ENCODE results near the gene ZNF197.
"Not testable (repeated sequence)": the region's sequence is repeated elsewhere in the genome, so short reads cannot be mapped to it uniquely, and the experiment has no call there.

Gene ZNF197

DNA sequence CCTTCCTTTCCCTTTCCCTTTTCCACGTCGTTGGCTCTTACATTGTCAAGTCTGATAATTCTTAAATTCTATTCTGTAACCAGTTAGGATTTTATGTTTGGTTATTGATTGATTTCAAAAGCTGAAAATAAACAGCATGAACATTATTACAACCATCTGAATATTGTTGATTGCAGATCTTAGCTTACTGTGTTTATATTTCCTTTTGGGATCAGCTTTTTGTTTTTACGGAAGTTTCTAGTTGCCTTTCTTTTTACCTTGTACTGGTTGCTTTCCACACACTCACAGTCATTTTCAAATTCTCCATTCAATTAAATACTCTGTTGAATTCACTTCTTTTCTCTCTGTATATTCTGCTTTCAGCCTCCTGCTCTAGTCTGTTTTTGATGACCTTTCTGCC lies 40.3 kb downstream of the ZNF197 start:
- DNase-seq (ENCODE audit: low read depth) = no peak
- TF ChIP-seq, protein P1, sequence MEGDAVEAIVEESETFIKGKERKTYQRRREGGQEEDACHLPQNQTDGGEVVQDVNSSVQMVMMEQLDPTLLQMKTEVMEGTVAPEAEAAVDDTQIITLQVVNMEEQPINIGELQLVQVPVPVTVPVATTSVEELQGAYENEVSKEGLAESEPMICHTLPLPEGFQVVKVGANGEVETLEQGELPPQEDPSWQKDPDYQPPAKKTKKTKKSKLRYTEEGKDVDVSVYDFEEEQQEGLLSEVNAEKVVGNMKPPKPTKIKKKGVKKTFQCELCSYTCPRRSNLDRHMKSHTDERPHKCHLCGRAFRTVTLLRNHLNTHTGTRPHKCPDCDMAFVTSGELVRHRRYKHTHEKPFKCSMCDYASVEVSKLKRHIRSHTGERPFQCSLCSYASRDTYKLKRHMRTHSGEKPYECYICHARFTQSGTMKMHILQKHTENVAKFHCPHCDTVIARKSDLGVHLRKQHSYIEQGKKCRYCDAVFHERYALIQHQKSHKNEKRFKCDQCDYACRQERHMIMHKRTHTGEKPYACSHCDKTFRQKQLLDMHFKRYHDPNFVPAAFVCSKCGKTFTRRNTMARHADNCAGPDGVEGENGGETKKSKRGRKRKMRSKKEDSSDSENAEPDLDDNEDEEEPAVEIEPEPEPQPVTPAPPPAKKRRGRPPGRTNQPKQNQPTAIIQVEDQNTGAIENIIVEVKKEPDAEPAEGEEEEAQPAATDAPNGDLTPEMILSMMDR (IDR thresholded peaks at IDR 0.05; ENCODE audit: control insufficient read depth, insufficient read depth, low read depth, low read length, missing control alignments) = no peak

GRCh38 chr3:44666346-44666745 lies 41.5 kb downstream of the ZNF197 start:
- no peak overlapping the region for H3K4me3 ChIP-seq (ENCODE audit: control insufficient read depth, low read depth, low read length)
- DNase-seq (ENCODE audit: low read depth) = no peak
- TF ChIP-seq, protein P1 (IDR thresholded peaks at IDR 0.05; ENCODE audit: control insufficient read depth, insufficient read depth, low read depth, low read length, missing control alignments) = no peak

More for the DNA sequence above, 40.3 kb downstream of the ZNF197 start:
- H3K4me3 ChIP-seq (ENCODE audit: control insufficient read depth, low read depth, low read length) = no peak overlapping the region

GRCh38 chr3:44669760-44670159 lies 44.9 kb downstream of the ZNF197 start:
- no peak for DNase-seq (ENCODE audit: low read depth)
- no peak overlapping the region for H3K4me3 ChIP-seq (ENCODE audit: control insufficient read depth, low read depth, low read length)
- TF ChIP-seq, protein P1 (IDR thresholded peaks at IDR 0.05; ENCODE audit: control insufficient read depth, insufficient read depth, low read depth, low read length, missing control alignments) = no peak

- not testable (repeated sequence) for H3K4me3 ChIP-seq (ENCODE audit: control insufficient read depth, low read depth, low read length); DNase-seq (ENCODE audit: low read depth)
These were observed 48.6 kb downstream of the ZNF197 start for GRCh38 chr3:44673466-44673865.

- no peak overlapping the region for H3K4me3 ChIP-seq (ENCODE audit: control insufficient read depth, low read depth, low read length)
- TF ChIP-seq, protein P1 (IDR thresholded peaks at IDR 0.05; ENCODE audit: control insufficient read depth, insufficient read depth, low read depth, low read length, missing control alignments) = no peak
- no peak for DNase-seq (ENCODE audit: low read depth)
These were observed 49.4 kb downstream of the ZNF197 start for GRCh38 chr3:44674211-44674610.

DNA sequence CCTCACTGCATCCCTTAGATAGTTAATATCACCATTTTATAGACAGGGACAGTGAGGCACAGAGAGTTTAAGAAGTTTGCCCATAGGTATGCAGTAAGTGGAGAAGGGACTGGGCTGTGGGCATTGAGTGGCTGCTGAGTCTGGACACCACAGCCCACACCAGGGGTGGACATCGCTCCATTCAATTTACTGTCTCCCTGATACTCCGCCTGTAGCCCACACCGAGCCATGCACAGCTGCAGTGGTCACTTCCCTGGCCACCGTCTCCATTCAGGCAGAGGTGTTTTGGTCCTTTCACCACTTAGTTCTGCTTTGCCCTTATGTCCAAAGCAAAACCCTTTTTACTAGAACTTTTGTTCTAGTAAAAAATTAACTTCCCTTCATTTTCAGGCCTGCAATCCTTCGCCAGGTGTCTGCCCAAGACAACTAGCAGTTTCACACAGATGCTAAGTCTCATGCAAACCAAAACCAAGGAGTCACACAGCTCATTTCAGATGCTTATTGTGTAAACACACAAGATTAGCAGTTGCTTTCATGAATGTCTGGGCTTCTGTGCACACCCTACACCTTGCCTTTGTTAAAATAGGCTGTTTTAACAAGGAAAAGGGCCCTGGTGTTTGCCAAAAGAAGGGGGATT lies 53.8 kb downstream of the ZNF197 start:
- no peak overlapping the region for H3K4me3 ChIP-seq (ENCODE audit: control insufficient read depth, low read depth, low read length)
- TF ChIP-seq, protein P1 (IDR thresholded peaks at IDR 0.05; ENCODE audit: control insufficient read depth, insufficient read depth, low read depth, low read length, missing control alignments) = no peak
- DNase-seq (ENCODE audit: low read depth) = no peak

DNA sequence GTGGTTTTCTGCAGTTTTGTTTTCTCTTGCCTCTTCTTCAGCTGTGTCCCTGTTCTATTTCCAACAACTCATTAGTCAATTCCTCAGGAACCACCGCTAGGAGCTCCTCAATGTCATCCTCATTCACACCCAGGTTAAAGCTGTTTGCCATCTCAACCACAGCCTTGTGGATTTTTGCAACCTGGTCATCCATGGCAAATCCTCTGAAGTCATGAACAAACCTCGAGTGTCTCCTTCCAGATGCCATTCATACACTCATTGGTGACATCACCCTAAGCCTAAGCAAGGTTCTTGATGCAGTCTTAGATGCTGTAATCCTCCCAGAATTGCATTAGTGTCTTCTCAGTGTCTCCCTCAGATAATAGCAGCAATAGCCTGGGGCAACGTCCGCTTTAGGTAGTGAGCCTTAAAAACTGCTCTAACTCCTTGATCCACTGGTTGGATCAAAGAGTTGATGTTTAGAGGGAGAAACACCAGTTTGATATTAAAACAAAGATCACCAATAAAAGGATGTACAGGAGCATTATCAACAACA lies 56.2 kb downstream of the ZNF197 start:
- DNase-seq (ENCODE audit: low read depth) = no peak
- TF ChIP-seq, protein P1 (IDR thresholded peaks at IDR 0.05; ENCODE audit: control insufficient read depth, insufficient read depth, low read depth, low read length, missing control alignments) = no peak

More for the DNA sequence above, 56.2 kb downstream of the ZNF197 start:
- H3K4me3 ChIP-seq (ENCODE audit: control insufficient read depth, low read depth, low read length) = no peak overlapping the region

Measured in AG09309 (cell line).